Islet of Langerhans (tissue), 1 donor: Measurements from ENCODE around the gene OAT.

Source experiments
- FAIRE-seq: peaks from one replicate; lab custom pipeline; 2011; peaks lifted over from hg19 to GRCh38; lab: Jason Lieb, UNC

Gene OAT

DNA sequence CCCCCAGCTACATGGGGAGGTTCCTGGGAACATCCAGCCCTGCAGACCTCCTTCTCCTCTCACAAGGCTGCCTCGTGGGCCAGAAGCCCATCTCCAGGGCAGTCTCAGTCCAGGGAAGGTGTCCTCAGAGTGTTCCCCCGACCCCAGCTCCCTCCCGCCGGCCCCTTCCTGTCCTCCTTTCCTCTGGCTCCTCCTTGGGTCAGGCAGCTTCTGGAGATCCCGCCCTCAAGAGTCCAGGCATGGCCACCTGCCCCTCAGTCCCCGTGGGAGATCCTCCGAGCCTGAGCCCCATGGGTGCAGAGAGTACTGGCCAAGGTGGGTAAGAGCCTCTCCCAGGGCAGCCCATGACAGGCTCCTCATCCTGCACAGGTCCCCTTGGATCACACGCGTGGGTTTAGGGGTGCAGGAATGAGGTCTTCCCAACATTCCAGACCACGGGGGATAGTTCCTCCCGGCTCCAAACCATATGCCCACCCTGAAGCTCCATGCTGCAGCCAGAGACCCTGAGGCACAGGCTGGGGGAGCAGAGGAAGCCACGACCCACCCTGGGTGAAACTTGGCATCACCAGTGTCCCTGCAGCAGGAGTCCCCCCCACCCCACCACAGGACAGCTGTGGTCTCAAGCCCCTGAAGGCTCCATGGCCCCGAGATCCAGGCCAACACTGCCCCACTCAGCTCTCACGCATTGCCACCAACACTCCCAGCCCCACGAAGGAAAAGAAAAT, 65.5 kb downstream of the OAT start:
- FAIRE-seq = no peak

DNA sequence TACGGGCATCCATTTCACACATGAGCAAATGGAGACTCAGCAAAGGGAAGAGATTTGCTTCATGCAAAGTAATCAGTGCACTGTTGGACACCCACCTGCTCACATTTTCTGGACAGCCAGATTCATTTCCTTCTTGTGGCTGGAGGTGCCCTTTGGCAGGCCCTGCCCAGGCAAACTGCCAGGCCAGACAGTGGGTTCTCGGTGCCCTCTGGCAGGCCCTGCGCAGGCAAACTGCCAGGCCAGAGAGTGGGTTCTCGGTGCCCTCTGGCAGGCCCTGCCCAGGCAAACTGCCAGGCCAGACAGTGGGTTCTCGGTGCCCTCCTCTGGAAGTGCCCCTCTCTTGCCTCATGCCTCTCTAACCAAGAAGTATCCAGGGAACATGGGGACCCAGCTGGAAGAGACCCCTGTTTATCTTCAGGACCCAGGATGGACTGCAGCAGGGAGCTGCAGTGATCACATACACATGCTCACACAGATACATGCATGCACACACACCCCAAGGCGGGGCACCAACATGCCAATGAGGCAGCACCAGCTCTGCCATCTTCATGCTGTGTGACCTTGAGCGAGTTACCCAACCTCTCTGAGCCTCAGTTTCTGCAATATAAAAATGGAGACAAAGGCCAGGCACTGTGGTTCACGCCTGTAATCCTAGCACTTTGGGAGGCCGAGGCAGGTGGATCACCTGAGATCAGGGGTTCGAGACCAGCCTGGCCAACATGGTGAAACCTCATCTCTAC, 67.1 kb downstream of the OAT start:
- no peak for FAIRE-seq

DNA sequence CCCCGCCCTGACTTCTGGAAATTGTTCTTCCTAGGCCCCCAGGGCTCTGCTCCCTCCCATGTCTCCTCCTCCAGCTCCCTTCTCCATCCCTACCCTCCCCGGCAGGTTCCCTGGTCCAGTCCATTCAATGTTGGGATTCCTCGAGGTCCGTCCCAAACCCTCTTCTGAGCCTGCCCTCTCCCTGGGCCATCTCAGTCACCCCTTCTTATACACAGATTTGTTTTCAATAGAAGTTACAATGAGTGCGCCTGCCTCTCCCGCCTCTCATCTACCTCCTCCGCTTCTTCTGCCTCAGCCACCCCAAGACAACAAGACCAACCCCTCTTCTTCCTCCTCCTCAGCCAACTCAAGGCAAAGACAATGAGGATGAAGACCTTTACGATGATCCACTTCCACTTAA, 67.9 kb downstream of the OAT start:
- FAIRE-seq = no peak

- no peak for FAIRE-seq
Observed at GRCh38 chr10:124349996-124350280, 68.8 kb downstream of the OAT start.

DNA sequence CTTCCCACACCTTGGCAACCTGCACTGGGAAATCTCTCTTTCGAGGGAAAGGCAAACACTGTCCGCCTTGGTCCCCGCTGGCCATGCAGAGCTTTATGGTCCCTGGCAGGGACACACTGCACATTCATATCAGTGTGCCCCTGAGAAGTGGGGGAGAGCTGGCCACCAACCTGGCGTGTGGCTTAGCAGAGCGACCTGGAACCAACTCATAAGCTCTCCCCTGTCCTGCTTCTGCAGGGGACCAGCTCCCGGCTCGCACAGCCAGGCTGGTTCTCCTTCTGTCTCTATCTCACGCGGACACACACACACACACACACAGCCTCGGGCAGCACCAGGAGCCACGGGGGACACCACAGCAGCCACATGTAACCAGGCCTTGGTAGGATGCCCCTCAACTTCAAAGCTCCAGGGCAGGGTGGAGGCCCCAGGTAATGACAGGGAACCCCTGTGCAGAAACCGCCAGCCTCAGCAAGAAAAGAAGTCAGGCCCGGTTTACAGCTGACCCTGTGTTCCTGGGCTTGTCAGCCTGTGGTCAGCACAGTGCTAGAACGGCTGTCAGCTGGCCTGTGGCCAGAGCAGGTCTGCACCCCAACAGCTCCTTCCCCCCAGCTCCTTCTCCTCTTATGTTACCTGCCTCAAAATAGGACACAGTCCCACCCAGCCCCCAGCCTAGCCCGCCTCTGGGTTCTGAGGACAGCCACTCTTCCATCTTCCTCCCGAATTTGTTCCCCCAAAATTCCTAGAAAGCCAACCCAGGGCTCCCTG, 69.3 kb downstream of the OAT start:
- no peak for FAIRE-seq

GRCh38 chr10:124348801-124349200, 69.9 kb downstream of the OAT start:
- no peak for FAIRE-seq

- no peak for FAIRE-seq
Observed at GRCh38 chr10:124347956-124348355, 70.8 kb downstream of the OAT start.
